Measurements from ENCODE around the gene NME3. TPM values are rescaled to one million over a fixed set of nuclear protein-coding genes. Genes with fewer than 3 reads are reported as not detected.

NME3 gene
- total and polyA plus RNA-seq, 10 of the 15 experiments (the other 5 are each of a cell fraction or from before 2014, with no cell fraction given): 0.61 to 55.5 (median 26.5) TPM

- 99% methylated on average over 34 of the region's 35 CpGs for WGBS (ENCODE audit: insufficient coverage, insufficient replicate concordance, low lambda C conversion rate, missing lambda C conversion rate)
- DNase-seq (ENCODE audit: low read depth, low spot score) (no peak), FAIRE-seq (no peak), ATAC-seq (no peak)
- BruUV-seq (replicated peaks): no TSS peak
- in situ Hi-C loops (cut with MboI) (no loop called here), intact Hi-C loops (cut with micrococcal nuclease; ENCODE audit: unreplicated experiment) (no loop called here)
- Histone ChIP-seq H3K4me3 (no peak overlapping the region), H3K4me1 (ENCODE audit: control insufficient read depth, insufficient read depth, low read length) (no peaks in the 10 kb centered on the region), H2AFZ (ENCODE audit: control insufficient read depth, low read depth, low read length) (no peak overlapping the region), H4K20me1 (ENCODE audit: control insufficient read depth, insufficient read depth) (no peaks in the 10 kb centered on the region; the same call in 1 of the 2 replicates), H3K27me3 (replicated peaks in 1 of 2; ENCODE audit: control insufficient read depth in 2 of 2, insufficient read depth in 2 of 2, low read length in 1 of 2) (no peaks in the 10 kb centered on the region), H3K9me3 (replicated peaks; ENCODE audit: control insufficient read depth, insufficient read depth, low read length) (peaks cover under 1% of the 10 kb centered on the region; the same call in 1 of the 3 replicates), H3K27ac (ENCODE audit: control insufficient read depth, insufficient read depth) (no peak overlapping the region), H3K9ac (ENCODE audit: control insufficient read depth, insufficient read depth, low read length) (no peak overlapping the region), H3K4me2 (ENCODE audit: control insufficient read depth, insufficient read depth) (no peak overlapping the region), H3K79me2 (ENCODE audit: control insufficient read depth, insufficient read depth, low read length) (no peaks in the 10 kb centered on the region; the same call in 1 of the 2 replicates), H3K36me3 (ENCODE audit: control insufficient read depth in 2 of 2, insufficient read depth in 2 of 2, low read length in 1 of 2) (peaks cover 9 to 39% of the 10 kb centered on the region in 2 experiments)
- ChIA-PET POLR2A (no interaction called here), CTCF (no interaction called here), RAD21 (ENCODE audit: unreplicated experiment) (no interaction called here), SMC1A (ENCODE audit: uncharacterized antibody, unreplicated experiment) (no interaction called here)
- TF ChIP-seq EED (IDR thresholded peaks at IDR 0.05; ENCODE audit: low read depth) (no peak), KLF5 (IDR thresholded peaks at IDR 0.05; ENCODE audit: partially characterized antibody) (no peak), RBBP5 (conservative IDR thresholded peaks at IDR 0.05) (no peak), GABPA (IDR thresholded peaks at IDR 0.05; ENCODE audit: low read depth) (no peak)
- TF ChIP-seq, protein P1, sequence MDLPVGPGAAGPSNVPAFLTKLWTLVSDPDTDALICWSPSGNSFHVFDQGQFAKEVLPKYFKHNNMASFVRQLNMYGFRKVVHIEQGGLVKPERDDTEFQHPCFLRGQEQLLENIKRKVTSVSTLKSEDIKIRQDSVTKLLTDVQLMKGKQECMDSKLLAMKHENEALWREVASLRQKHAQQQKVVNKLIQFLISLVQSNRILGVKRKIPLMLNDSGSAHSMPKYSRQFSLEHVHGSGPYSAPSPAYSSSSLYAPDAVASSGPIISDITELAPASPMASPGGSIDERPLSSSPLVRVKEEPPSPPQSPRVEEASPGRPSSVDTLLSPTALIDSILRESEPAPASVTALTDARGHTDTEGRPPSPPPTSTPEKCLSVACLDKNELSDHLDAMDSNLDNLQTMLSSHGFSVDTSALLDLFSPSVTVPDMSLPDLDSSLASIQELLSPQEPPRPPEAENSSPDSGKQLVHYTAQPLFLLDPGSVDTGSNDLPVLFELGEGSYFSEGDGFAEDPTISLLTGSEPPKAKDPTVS (IDR thresholded peaks at IDR 0.05; ENCODE audit: low read depth, low read length): no peak
Measured at GRCh38 chr16:1729445-1729844, 41.9 kb downstream of the NME3 start.

- Histone ChIP-seq H3K36me3 (ENCODE audit: control insufficient read depth in 2 of 2, insufficient read depth in 2 of 2, low read length in 1 of 2) (peaks cover 9 to 36% of the 10 kb centered on the region in 2 experiments), H3K79me2 (ENCODE audit: control insufficient read depth, insufficient read depth, low read length) (no peaks in the 10 kb centered on the region; the same call in none of the 2 replicates), H3K9ac (ENCODE audit: control insufficient read depth, insufficient read depth, low read length) (no peak overlapping the region), H3K4me1 (ENCODE audit: control insufficient read depth, insufficient read depth, low read length) (no peaks in the 10 kb centered on the region), H2AFZ (ENCODE audit: control insufficient read depth, low read depth, low read length) (no peak overlapping the region), H4K20me1 (ENCODE audit: control insufficient read depth, insufficient read depth) (no peaks in the 10 kb centered on the region; the same call in 1 of the 2 replicates), H3K27me3 (replicated peaks in 1 of 2; ENCODE audit: control insufficient read depth in 2 of 2, insufficient read depth in 2 of 2, low read length in 1 of 2) (no peaks in the 10 kb centered on the region), H3K4me3 (no peak overlapping the region), H3K9me3 (replicated peaks; ENCODE audit: control insufficient read depth, insufficient read depth, low read length) (no peaks in the 10 kb centered on the region; the same call in 2 of the 3 replicates), H3K4me2 (ENCODE audit: control insufficient read depth, insufficient read depth) (no peak overlapping the region), H3K27ac (ENCODE audit: control insufficient read depth, insufficient read depth) (no peak overlapping the region)
- in situ Hi-C loops (cut with MboI): no loop called here
- intact Hi-C loops (cut with micrococcal nuclease; ENCODE audit: unreplicated experiment): no loop called here
- ATAC-seq: no peak
- ChIA-PET CTCF (no interaction called here), SMC1A (ENCODE audit: uncharacterized antibody, unreplicated experiment) (no interaction called here), RAD21 (ENCODE audit: unreplicated experiment) (no interaction called here), POLR2A (no interaction called here)
- BruUV-seq (replicated peaks): no TSS peak
- DNase-seq (ENCODE audit: low read depth, low spot score): no peak
- FAIRE-seq: no peak
- 97% methylated on average over 18 of the region's 18 CpGs for WGBS (ENCODE audit: insufficient coverage, insufficient replicate concordance, low lambda C conversion rate, missing lambda C conversion rate)
- TF ChIP-seq SREBF1 (IDR thresholded peaks at IDR 0.05; ENCODE audit: low read length) (no peak), ZNF687 (IDR thresholded peaks at IDR 0.05) (no peak), NFYA (IDR thresholded peaks at IDR 0.05; ENCODE audit: borderline replicate concordance, low read depth, low read length) (no peak), STAT3 (IDR thresholded peaks at IDR 0.05; ENCODE audit: low read depth, low read length) (no peak), TAF1 (IDR thresholded peaks at IDR 0.05; ENCODE audit: borderline replicate concordance, low read depth, low read length) (no peak), SMAD1 (IDR thresholded peaks at IDR 0.05; ENCODE audit: low read depth, partially characterized antibody) (no peak), CHD1 (IDR thresholded peaks at IDR 0.05; ENCODE audit: low read depth, low read length) (no peak), NFYB (IDR thresholded peaks at IDR 0.05; ENCODE audit: insufficient read depth, low read depth, low read length) (no peak), BCL11A (IDR thresholded peaks at IDR 0.05; ENCODE audit: low read depth, low read length) (no peak), SIN3A (IDR thresholded peaks at IDR 0.05; ENCODE audit: low read depth, low read length) (no peak)
Measured at GRCh38 chr16:1729026-1729425, 42.3 kb downstream of the NME3 start.

All from GM12878 (cell line).